Loucy (cell line): ENCODE results near the gene MAP7.

Experiments
- H2AFZ ChIP-seq: fragments of 200-600 bp; sonication (generic); 2 replicates; pipeline ENCODE4 v1.6.0; 2016; ENCODE audit warnings: antibody characterized with exemption, mild to moderate bottlenecking, low read length, moderate library complexity
- H3F3A ChIP-seq: fragments of 200-600 bp; 2 replicates; pipeline ENCODE4 v1.6.0; 2016; ENCODE audit warnings: antibody characterized with exemption, low read depth, mild to moderate bottlenecking
- H3K27me3 ChIP-seq: fragments of 200-600 bp; sonication (generic); 2 replicates; pipeline ENCODE4 v1.6.1; 2014; ENCODE audit warnings: low read length, mild to moderate bottlenecking; ENCODE audit not compliant: insufficient read depth, poor library complexity, severe bottlenecking
- H3K36me3 ChIP-seq: fragments of 200-600 bp; sonication (generic); 2 replicates; pipeline ENCODE4 v1.6.1; 2016; ENCODE audit warnings: low read length; ENCODE audit not compliant: insufficient read depth
- H3K4me1 ChIP-seq: fragments of 200-600 bp; sonication (generic); 2 replicates; pipeline ENCODE4 v1.5.1; 2014; ENCODE audit warnings: low read length, mild to moderate bottlenecking; ENCODE audit not compliant: insufficient read depth, poor library complexity, severe bottlenecking
- H3K4me2 ChIP-seq: fragments of 200-600 bp; sonication (generic); 2 replicates; pipeline ENCODE4 v1.6.0; 2014; ENCODE audit warnings: antibody characterized with exemption, low read length, low read depth, mild to moderate bottlenecking; ENCODE audit not compliant: poor library complexity, severe bottlenecking
- H3K4me3 ChIP-seq: fragments of 200-600 bp; sonication (generic); 2 replicates; pipeline ENCODE4 v1.5.1; 2014; ENCODE audit warnings: low read length, mild to moderate bottlenecking, mixed read lengths; ENCODE audit not compliant: poor library complexity, severe bottlenecking
- H3K79me2 ChIP-seq: fragments of 200-600 bp; sonication (generic); 2 replicates; pipeline ENCODE4 v1.6.1; 2014; ENCODE audit warnings: low read length; ENCODE audit not compliant: insufficient read depth
- H3K9ac ChIP-seq: fragments of 200-600 bp; sonication (generic); 2 replicates; pipeline ENCODE4 v1.6.0; 2014; ENCODE audit warnings: mild to moderate bottlenecking, low read depth, low read length, moderate library complexity; ENCODE audit not compliant: poor library complexity, severe bottlenecking
- H3K9me2 ChIP-seq: fragments of 200-600 bp; sonication (generic); replicated peaks from 2 replicates; pipeline ENCODE4 v1.6.1; 2016; ENCODE audit warnings: low read depth, low read length, mixed read lengths
- H3K9me3 ChIP-seq: fragments of 200-600 bp; sonication (generic); 2 replicates; pipeline ENCODE4 v1.6.1; 2014; ENCODE audit warnings: mild to moderate bottlenecking, antibody characterized with exemption, low read length, low read depth; ENCODE audit not compliant: insufficient read depth
- H4K20me1 ChIP-seq: fragments of 200-600 bp; sonication (generic); 2 replicates; pipeline ENCODE4 v1.6.0; 2014; ENCODE audit warnings: antibody characterized with exemption, low read length, mild to moderate bottlenecking; ENCODE audit not compliant: insufficient read depth, poor library complexity, severe bottlenecking
- EZH2phosphoT487 ChIP-seq: fragments of 200-600 bp; IDR thresholded peaks from 2 replicates; pipeline ENCODE4 v1.6.1; 2018; ENCODE audit warnings: antibody characterized with exemption, mild to moderate bottlenecking, moderate library complexity, borderline replicate concordance
- TF ChIP-seq, protein P1 (sequence below): fragments of 200-600 bp; sonication (generic); conservative IDR thresholded peaks from 2 replicates; pipeline ENCODE4 v1.5.1; 2014; ENCODE audit warnings: mild to moderate bottlenecking, antibody characterized with exemption, low read length

The MAP7 gene

GRCh38 chr6:136571496-136571895 lies 21.3 kb upstream of the MAP7 start:
- H3K27me3 ChIP-seq = peaks cover 66% of the 10 kb centered on the region
- H4K20me1 ChIP-seq = no peaks in the 10 kb centered on the region
- no peak overlapping the region for H2AFZ ChIP-seq
- TF ChIP-seq, protein P1, sequence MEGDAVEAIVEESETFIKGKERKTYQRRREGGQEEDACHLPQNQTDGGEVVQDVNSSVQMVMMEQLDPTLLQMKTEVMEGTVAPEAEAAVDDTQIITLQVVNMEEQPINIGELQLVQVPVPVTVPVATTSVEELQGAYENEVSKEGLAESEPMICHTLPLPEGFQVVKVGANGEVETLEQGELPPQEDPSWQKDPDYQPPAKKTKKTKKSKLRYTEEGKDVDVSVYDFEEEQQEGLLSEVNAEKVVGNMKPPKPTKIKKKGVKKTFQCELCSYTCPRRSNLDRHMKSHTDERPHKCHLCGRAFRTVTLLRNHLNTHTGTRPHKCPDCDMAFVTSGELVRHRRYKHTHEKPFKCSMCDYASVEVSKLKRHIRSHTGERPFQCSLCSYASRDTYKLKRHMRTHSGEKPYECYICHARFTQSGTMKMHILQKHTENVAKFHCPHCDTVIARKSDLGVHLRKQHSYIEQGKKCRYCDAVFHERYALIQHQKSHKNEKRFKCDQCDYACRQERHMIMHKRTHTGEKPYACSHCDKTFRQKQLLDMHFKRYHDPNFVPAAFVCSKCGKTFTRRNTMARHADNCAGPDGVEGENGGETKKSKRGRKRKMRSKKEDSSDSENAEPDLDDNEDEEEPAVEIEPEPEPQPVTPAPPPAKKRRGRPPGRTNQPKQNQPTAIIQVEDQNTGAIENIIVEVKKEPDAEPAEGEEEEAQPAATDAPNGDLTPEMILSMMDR = no peak
- TF ChIP-seq EZH2phosphoT487 = no peak
- H3K4me2 ChIP-seq = no peak overlapping the region
- no peaks in the 10 kb centered on the region for H3K9me2 ChIP-seq
- no peak overlapping the region for H3K9ac ChIP-seq
- peaks cover 6% of the 10 kb centered on the region for H3F3A ChIP-seq
- H3K36me3 ChIP-seq = no peaks in the 10 kb centered on the region
- H3K79me2 ChIP-seq = no peaks in the 10 kb centered on the region
- peaks cover 15% of the 10 kb centered on the region for H3K4me1 ChIP-seq
- peaks cover 27% of the 10 kb centered on the region for H3K9me3 ChIP-seq
- no peak overlapping the region for H3K4me3 ChIP-seq

DNA sequence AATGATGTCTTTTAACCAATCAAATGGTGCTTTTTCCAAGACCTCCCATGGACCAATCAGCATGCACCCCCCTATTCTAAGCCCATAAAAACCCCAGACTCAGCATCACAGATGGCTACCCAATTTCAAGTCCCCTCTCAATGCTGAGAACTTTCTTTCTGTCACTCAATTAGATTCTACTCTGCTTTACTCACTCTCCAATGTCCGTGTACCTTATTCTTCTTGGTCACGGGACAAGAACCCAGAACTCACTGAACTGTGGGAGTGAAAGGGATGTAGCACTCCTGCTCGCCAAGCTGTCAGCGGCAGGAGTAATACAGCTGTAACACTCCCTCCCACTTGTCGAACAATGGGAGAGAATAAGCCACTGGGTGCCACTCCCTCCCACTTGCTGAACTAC lies 20.8 kb upstream of the MAP7 start:
- peaks cover 66% of the 10 kb centered on the region for H3K27me3 ChIP-seq
- no peak overlapping the region for H3K4me3 ChIP-seq
- H3K4me2 ChIP-seq = no peak overlapping the region
- H3K9me2 ChIP-seq = no peaks in the 10 kb centered on the region
- peaks cover 19% of the 10 kb centered on the region for H3K4me1 ChIP-seq
- no peak overlapping the region for H2AFZ ChIP-seq
- H3F3A ChIP-seq = peaks cover 7% of the 10 kb centered on the region
- no peak for TF ChIP-seq EZH2phosphoT487
- TF ChIP-seq, protein P1 = no peak
- no peaks in the 10 kb centered on the region for H3K79me2 ChIP-seq
- no peaks in the 10 kb centered on the region for H3K36me3 ChIP-seq
- no peaks in the 10 kb centered on the region for H4K20me1 ChIP-seq
- H3K9me3 ChIP-seq = peaks cover 27% of the 10 kb centered on the region
- H3K9ac ChIP-seq = no peak overlapping the region

DNA sequence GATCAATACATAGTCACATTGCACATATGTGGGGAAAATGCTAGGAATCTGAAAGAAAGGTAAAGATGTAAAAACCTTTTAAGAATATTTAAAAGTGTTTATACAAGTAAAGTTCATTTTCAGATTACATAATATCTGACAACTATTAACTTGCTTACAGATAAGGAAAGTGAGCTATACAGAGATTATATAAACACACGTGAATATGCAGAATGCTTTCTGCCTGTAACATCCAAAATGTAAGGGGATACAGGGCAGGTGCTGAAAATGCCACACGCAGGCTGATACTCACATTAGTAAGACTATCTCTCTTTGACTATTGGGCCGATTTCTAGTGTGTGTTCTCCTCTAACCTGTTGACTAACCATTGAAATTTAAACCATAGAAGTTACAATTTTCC lies 17.9 kb upstream of the MAP7 start:
- H3K4me2 ChIP-seq = peak overlapping the region; percentile 53
- H3K9ac ChIP-seq = no peak overlapping the region
- H3K79me2 ChIP-seq = no peaks in the 10 kb centered on the region
- no peaks in the 10 kb centered on the region for H4K20me1 ChIP-seq
- no peaks in the 10 kb centered on the region for H3K9me2 ChIP-seq
- H3K36me3 ChIP-seq = no peaks in the 10 kb centered on the region
- H3F3A ChIP-seq = peaks cover 7% of the 10 kb centered on the region
- no peak for TF ChIP-seq EZH2phosphoT487
- TF ChIP-seq, protein P1 = no peak
- H2AFZ ChIP-seq = no peak overlapping the region
- no peak overlapping the region for H3K4me3 ChIP-seq
- peaks cover 27% of the 10 kb centered on the region for H3K9me3 ChIP-seq
- H3K27me3 ChIP-seq = peaks cover 84% of the 10 kb centered on the region
- H3K4me1 ChIP-seq = peaks cover 42% of the 10 kb centered on the region
